Posterior vena cava (tissue), 2 donors: Measurements from ENCODE around the gene ART3. TPM values are rescaled to one million over a fixed set of nuclear protein-coding genes. Genes with fewer than 3 reads are reported as not detected.
"Not testable (repeated sequence)": the region's sequence is repeated elsewhere in the genome, so short reads cannot be mapped to it uniquely, and the experiment has no call there.

Experiments used
- DNase-seq: peaks from one replicate; pipeline ENCODE4 v3.0.0-alpha.2; 2020; ENCODE audit warnings: low spot score
- intact Hi-C, 2 donors: fragments of 100-400 bp; cut with DNase I; formaldehyde crosslinking; loops; one replicate each; pipeline versions ENCODE4 v1.14.1 to v1.14.2; 2022 to 2023
- long read RNA-seq, 2 donors: library from polyadenylated mRNA; unstranded; transcript quantifications; one replicate each; pipeline ENCODE4 v2.0.0, GENCODE V29; 2020 to 2021
- total RNA-seq, 2 donors: library from RNA; stranded (reverse); fragmentation: NEBNext Ultra II Directional; extraction: Animal tissue kit (Norgen Biotek cat#: 25700); gene quantifications; one replicate each; pipeline ENCODE4 v1.2.1, GENCODE V29; 2021
- donor health status: DM: yes; HTN: yes; CAD: no.
- donor health status: DM: yes; HTN: yes; CAD: no.

Gene ART3, protein sequence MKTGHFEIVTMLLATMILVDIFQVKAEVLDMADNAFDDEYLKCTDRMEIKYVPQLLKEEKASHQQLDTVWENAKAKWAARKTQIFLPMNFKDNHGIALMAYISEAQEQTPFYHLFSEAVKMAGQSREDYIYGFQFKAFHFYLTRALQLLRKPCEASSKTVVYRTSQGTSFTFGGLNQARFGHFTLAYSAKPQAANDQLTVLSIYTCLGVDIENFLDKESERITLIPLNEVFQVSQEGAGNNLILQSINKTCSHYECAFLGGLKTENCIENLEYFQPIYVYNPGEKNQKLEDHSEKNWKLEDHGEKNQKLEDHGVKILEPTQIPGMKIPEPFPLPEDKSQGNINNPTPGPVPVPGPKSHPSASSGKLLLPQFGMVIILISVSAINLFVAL
- under 1 TPM in 1 of 2 donors, not detected in 1; 0.37 TPM for total RNA-seq
- long read RNA-seq, donor 1, partial matches to known transcripts: 0 of 1 reads
- long read RNA-seq, donor 1, other reads (novel, unspliced or antisense): 1 of 1 reads
- long read RNA-seq, donor 2: 0 reads

DNA sequence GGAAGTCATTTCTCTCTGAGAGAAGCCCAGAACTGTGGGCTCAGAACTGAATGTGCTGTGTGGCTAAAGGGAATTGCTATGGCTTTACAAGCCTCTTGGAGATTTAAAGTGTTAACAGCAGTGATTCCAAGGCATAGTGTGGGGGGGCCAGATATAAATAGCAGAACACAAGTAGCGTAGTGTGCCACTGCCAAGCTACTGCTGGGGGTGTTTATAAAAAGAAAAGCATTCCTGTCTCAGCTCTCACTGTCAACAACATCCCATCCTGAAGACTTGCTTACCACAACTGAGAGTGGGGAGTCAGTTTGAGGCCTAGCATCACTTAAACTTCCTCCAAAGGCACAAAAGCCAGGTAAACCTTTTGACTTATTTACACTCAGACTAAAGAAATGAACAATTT lies at the start of gene ART3:
Gene ART3 (plus strand): TSS at position 242 of the 400 bp plus-strand sequence. CDS start 1,181 bp downstream, outside the sequence.
- intact Hi-C loops: loop anchor here in 1 of 2 donors (5.0 kb wide), 1 partner anchor 77 kb away; no protein-coding TSS in a partner anchor
- no peak for DNase-seq

DNA sequence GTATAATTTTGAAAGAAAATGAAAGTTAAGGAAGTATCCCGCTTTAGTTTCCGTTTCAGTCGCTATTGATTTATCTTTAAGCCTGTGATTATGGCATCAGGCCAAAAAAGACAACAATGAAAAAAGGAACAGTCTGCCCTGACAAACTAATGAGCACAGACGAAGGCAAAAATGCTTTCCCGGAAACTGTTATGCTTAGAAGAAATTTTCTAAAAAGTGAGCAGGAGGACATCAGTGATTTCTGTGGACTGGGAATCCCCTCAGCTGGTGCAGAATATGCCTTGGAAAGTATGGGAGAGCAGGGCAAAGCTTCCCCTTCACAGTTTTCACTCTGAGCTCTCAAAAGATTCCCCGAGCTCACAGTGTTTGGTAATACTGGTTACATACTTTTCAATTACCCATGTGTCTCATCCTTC lies 46.2 kb upstream of the ART3 start:
- intact Hi-C loops: no loop called here
- DNase-seq: no peak

DNA sequence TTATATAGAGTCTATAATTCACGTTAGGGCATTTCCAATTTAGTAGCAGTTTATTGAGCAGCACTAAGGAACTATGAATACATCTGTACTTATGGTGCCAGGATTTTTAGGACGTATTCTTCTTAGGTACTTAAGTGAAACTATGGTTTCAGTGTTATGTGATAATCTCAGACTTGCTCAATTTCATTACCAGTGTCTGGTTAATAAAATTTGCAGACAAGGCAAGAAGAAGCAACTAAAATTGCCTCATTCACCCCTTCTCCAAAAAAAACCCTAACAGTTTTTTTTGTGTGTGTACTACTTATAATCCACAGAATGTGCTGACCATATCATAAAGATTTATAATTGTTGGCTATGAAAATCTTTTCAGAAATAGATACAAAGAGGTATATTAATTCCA lies 45.2 kb upstream of the ART3 start:
- intact Hi-C loops: no loop called here
- no peak for DNase-seq

DNA sequence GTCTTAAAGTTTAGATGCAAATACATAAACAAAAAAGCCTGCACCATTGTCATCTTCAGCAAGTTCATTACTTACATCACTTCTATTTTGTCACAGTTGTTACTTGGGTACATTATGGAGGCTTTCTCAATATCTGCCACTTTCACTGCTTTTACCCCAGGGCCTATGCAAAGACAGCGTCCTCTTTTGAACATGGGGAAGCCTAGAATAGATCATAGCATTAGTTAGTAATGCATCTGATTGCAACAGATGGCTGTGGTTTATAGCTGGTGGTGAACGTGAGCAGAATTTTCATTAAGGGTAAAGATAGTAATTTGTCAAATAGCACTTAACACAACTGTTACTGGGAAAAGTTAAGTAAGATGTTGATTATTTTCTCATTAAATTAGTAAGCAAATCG lies 39.4 kb upstream of the ART3 start:
- intact Hi-C loops: no loop called here
- DNase-seq: no peak

DNA sequence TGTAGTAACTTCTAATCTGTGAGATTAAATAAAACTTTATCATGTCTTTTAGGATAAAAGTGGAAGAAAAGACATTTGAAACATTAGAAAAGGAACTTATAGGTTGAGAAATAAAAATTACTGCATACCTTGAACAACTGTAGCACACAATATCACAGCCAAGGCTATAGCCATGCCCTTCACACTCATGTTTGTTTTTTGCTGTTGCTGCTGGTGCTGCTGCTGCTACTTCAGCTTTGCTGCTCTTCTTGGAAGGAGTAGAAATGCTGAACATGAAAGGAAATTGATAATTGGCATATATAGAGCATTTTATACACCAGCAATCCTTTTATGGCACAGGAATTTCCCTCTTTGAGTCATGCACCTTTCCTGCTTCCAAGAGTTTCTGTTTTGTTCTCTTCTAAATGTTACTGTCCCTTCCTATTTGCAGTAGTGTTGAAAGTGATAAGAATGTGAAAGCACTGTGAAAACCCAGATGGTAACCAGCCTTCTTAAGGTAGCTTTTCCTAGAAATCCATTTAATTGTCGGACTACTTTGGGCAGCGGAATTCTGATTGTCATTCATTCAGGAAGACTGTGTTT lies 38.6 kb upstream of the ART3 start, which contains the start of gene CXCL11:
Gene CXCL11 (minus strand): TSS at position 272 of the 582 bp plus-strand sequence. CDS start 83 bp downstream, at position 189.
- intact Hi-C loops: no loop called here
- no peak for DNase-seq

DNA sequence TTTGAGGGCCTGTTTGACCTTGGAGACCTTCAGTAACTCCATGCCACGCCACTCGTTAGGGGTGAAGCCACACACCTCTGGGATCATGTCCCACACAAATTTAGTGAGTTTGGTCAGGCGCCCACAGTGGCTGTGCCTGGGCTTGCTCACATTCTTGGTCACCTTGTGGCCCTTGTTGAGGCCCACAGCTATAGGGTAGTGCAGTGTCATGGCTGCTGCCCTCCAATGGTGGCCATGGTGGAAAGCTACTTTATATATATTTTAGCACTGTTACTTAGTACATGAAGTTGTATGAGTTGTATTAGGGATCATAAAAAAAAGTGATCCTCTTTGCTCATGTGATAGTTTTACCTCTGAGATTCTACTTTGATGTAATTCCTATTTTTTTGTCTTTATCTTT lies 37.7 kb upstream of the ART3 start:
- intact Hi-C loops: no loop called here
- no peak for DNase-seq

DNA sequence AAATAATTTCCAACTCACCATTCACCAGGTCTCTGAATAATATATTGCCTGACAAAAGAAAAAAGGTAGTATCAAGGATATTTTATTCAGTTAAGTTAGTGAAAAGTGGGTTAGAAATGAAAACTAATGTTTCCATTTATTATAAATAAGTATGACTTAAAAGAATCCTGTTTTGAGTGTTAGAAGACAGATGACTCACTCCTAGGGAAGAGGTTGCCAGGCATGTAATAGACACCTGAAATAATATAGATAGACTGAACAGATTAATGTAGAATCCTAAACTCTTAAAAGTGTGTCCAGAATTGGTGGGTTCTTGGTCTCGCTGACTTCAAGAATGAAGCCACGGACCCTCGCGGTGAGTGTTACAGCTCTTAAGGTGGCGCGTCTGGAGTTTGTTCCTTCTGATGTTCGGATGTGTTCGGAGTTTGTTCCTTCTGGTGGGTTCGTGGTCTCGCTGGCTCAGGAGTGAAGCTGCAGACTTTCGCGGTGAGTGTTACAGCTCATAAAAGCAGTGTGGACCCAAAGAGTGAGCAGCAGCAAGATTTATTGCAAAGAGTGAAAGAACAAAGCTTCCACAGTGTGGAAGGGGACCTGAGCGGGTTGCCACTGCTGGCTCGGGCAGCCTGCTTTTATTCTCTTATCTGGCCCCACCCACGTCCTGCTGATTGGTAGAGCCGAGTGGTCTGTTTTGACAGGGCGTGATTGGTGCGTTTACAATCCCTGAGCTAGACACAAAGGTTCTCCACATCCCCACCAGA lies 32.1 kb upstream of the ART3 start:
- intact Hi-C loops, DNase-seq: not testable (repeated sequence)

DNA sequence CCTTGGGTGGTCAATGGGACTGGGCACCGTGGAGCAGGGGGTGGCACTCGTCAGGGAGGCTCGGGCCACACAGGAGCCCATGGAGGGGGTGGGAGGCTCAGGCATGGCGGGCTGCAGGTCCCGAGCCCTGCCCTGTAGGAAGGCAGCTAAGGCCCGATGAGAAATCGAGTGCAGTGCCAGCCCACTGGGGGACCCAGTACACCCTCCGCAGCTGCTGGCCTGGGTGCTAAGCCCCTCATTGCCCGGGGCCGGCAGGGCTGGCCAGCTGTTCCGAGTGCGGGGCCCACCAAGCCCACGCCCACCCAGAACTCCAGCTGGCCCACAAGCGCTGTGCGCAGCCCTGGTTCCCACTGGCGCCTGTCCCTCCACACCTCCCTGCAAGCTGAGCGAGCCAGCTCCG lies 31.2 kb upstream of the ART3 start:
- DNase-seq, intact Hi-C loops: not testable (repeated sequence)

DNA sequence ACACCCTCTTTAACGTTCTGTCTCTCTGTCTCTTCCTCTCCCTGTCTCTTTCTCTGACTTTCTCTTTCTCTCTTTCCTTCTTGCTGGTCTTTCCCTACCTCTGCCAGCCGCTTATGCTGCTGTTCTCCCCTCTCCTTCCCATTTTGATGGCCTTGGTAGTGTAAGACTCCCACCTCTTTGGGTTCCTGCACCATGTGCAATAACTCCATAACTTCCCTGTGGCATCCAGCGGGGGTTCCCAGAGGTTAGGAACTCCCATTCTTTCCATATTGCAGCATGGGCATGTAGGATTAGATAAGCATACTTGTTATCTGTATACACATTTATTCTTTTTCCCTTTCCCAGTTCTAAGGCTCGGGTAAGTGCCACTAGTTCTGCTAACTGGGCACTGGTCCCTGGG lies 29.8 kb upstream of the ART3 start:
- DNase-seq, intact Hi-C loops: not testable (repeated sequence)

DNA sequence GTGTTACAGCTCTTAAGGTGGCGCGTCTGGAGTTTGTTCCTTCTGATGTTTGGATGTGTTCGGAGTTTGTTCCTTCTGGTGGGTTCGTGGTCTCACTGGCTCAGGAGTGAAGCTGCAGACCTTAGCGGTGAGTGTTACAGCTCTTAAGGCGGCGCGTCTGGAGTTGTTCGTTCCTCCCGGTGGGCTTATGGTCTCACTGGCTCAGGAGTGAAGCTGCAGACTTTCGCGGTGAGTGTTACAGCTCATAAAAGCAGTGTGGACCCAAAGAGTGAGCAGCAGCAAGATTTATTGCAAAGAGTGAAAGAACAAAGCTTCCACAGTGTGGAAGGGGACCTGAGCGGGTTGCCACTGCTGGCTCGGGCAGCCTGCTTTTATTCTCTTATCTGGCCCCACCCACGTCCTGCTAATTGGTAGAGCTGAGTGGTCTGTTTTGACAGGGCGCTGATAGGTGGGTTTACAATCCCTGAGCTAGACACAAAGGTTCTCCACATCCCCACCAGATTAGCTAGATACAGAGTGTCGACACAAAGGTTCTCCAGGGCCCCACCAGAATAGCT lies 24.6 kb upstream of the ART3 start:
- DNase-seq, intact Hi-C loops: not testable (repeated sequence)

DNA sequence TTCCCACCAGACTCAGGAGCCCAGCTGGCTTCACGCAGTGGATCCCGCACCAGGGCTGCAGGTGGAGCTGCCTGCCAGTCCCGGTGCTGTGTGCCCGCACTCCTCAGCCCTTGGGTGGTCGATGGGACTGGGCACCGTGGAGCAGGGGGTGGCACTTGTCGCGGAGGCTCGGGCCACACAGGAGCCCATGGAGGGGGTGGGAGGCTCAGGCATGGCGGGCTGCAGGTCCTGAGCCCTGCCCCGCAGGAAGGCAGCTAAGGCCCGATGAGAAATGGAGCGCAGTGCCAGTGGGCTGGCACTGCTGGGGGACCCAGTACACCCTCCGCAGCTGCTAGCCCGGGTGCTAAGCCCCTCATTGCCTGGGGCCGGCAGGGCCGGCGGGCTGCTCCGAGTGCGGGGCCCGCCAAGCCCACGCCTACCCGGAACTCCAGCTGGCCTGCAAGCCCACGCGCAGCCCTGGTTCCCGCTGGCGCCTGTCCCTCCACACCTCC lies 23.9 kb upstream of the ART3 start:
- intact Hi-C loops: not testable (repeated sequence)
- peak; percentile 59 for DNase-seq

DNA sequence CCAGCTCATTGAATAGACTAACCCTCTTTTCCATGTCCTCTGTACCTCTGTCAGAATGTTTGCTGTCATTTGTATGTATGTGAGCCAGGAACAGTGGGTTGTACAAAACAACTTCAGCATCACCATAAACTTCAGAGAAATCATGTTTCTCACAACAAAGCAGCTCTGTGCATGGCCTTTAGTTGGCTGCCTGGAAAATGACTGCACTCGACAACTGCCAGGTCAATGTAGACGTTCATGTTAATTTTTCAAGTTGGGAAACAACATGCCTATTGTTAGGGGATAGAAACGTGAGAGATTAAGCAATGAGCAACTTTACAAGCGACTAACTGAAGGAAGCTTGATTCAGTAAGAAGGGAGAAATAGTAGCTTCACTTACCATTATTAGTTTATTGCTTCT lies 20.8 kb upstream of the ART3 start:
- intact Hi-C loops: no loop called here
- DNase-seq: no peak

DNA sequence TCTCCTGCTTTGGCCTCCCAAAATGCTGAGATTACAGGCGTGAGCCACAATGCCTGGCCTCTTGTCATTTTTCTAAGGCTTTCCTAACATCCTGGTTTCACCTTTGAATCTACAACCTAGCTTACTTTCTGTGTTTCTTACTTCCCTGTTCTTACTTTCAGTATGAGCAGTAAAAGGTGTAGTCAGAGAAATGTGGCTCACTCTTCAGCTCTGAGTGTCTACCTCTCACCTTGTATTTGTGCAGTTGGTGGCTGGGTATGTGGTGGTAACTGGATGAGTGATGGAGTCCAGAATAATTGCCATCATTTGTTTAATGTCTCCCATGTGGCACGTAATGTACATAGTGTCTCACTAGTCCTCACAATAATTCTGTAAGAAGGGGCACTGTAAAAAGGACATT lies 19.5 kb upstream of the ART3 start:
- intact Hi-C loops: no loop called here
- DNase-seq: no peak

DNA sequence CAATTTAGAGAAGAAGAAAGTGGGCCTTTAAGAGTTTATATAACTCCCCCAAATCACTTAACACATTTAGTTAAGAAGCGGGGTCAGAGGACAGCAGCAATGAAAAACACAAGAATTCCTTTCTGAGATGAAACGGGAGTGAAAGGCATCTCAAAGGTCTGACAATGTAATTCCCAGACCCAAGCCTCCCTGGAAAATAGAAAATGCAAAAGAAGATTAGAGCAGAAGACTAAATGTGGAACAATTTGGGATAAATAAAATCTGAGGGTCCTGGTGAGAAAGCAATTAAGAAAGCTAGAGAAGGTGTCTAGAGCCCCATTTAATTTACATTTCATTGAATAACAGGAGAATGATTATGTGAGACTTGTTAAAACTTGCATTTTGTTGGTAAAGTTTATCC lies 19.1 kb upstream of the ART3 start:
- intact Hi-C loops: no loop called here

DNA sequence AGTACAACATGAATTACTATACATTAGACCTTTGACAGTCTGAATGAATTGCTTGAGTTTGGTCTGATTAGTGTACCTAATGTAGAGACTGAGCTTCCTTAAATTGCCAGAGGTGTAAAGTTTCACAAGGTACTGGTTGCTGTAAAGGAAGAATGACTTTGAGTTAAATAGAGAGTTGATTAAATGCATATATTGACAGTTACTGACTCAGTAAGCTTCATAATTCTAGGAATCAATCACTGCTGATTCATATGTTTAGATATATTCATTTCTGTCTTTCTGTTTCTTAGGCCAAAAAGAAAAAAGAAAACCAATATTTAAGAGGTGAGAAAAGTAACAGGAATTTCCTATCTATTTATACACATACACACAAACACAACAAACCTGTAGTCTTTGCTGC lies 16.2 kb upstream of the ART3 start:
- intact Hi-C loops: no loop called here
- no peak for DNase-seq

More for the DNA sequence above, 19.1 kb upstream of the ART3 start:
- no peak for DNase-seq

DNA sequence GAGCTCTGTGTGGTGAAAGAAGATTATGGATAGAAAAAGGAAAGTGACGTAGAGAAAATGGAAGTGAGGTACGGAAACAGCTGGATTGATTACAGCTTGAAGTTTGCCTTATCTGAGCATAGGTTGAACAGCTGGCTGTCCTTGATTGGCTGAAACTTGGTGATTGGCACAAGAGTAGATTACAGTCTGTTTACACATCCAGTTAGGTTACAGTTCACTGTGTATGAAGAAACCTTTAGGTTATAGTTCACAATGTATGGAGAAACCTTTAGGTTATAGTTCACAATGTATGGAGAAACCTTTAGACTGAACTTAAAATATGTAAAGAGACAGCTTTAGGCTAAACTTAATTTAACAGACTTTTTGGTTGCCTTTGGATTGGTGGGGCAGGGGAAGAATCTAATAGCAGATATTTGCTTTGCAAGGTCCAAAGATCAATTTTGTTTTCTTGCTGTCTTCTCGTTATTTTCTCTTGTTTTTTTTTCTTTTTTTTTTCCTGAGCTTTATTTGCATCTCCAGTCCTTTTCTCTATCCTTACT lies 15.6 kb upstream of the ART3 start:
- intact Hi-C loops: no loop called here
- no peak for DNase-seq

DNA sequence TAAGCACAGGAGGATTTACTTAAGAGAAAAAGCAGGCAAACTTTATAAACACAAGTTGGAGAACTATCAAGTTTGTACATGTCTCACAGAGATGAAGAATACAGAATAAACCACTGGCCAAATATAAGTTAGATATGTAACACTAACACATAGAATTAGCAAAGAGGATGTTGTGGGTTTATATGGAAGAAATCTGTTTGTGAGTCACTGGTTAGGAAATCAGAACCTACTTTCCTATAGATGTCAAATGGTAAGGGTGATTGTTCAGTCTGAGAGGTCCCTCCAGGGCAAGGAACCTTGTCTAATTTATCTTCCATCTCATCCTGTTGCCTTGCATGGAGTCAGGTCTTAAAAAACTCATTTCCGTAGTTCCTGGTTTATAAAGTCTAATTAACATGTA lies 14.8 kb upstream of the ART3 start:
- DNase-seq: no peak
- intact Hi-C loops: no loop called here

DNA sequence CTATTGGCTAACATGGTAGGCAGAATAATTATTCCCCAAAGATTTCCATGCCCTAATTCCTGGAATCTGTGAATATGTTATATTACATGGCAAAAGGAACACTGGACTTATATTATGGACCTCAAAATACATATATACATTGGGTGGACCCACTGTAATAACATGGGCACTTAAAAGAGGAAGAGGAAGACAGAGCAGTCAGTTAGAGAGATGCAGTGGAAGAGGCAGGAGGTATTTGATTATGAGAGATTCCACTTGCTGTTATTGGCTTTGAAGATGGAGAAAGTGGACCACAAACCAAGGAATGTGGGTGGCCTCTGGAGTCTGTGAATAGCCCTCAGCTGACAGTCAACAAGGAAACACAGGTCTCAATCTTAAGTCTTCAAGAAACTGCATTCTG lies 14.0 kb upstream of the ART3 start:
- intact Hi-C loops: no loop called here
- no peak for DNase-seq

DNA sequence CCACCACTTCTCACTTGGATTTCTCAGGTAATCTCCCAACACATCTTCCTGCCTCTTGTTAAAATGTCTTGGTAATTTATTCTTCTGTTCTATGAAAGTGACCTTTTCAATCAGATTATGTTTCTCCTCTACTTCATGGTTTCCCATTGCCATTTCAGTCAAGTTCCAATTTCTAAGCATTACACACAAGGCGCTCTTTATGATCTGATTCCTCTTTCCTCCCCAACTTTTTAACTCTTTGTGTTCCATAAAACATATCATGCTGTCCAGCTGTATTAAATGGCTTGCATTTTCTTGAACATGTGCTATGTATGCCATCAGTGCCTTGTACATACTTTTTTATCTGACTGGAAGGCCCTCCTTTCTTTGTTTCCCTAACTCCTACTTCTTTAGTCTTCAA lies 13.1 kb upstream of the ART3 start:
- intact Hi-C loops: no loop called here
- DNase-seq: no peak
